ENCODE measurements around the gene RGS6.

The RGS6 gene

GRCh38 chr14:71952381-71953363 is 20.4 kb downstream of the RGS6 start:
- no peak for DNase-seq

- no peak for DNase-seq
Measured at GRCh38 chr14:71956920-71957563, 24.8 kb downstream of the RGS6 start.

GRCh38 chr14:71959055-71959454 is 26.8 kb downstream of the RGS6 start:
- DNase-seq = no peak

- DNase-seq = no peak
Measured at GRCh38 chr14:71960494-71961353, 28.5 kb downstream of the RGS6 start.

- no peak for DNase-seq
Measured at GRCh38 chr14:71961972-71962371, 29.7 kb downstream of the RGS6 start.

- no peak for DNase-seq
Measured at GRCh38 chr14:71964716-71965115, 32.5 kb downstream of the RGS6 start.

- DNase-seq = no peak
Measured at GRCh38 chr14:71966528-71966927, 34.3 kb downstream of the RGS6 start.

GRCh38 chr14:71967704-71968103 is 35.5 kb downstream of the RGS6 start:
- no peak for DNase-seq

GRCh38 chr14:71970272-71970671 is 38.0 kb downstream of the RGS6 start:
- no peak for DNase-seq

- no peak for DNase-seq
Measured at GRCh38 chr14:71985538-71986189, 53.4 kb downstream of the RGS6 start.

GRCh38 chr14:71988476-71988875 is 56.2 kb downstream of the RGS6 start:
- no peak for DNase-seq

- DNase-seq = no peak
Measured at GRCh38 chr14:71988939-71989338, 56.7 kb downstream of the RGS6 start.

- DNase-seq = no peak
Measured at GRCh38 chr14:71994416-71994815, 62.2 kb downstream of the RGS6 start.

GRCh38 chr14:71995741-71996140 is 63.5 kb downstream of the RGS6 start:
- no peak for DNase-seq

- no peak for DNase-seq
Measured at GRCh38 chr14:71996610-71997009, 64.4 kb downstream of the RGS6 start.

GRCh38 chr14:72000907-72001306 is 68.7 kb downstream of the RGS6 start:
- no peak for DNase-seq

GRCh38 chr14:72002731-72003130 is 70.5 kb downstream of the RGS6 start:
- no peak for DNase-seq

GRCh38 chr14:72008666-72009065 is 76.4 kb downstream of the RGS6 start:
- DNase-seq = no peak

GRCh38 chr14:72010474-72010873 is 78.2 kb downstream of the RGS6 start:
- DNase-seq = no peak

GRCh38 chr14:72013721-72014345 is 81.6 kb downstream of the RGS6 start:
- no peak for DNase-seq

- no peak for DNase-seq
Measured at GRCh38 chr14:72014486-72014885, 82.3 kb downstream of the RGS6 start.

GRCh38 chr14:72017290-72017689 is 85.1 kb downstream of the RGS6 start:
- no peak for DNase-seq

Measured in NCI-H187 treated with DMSO at 0.1 percent for 48 hours (cell line).